Hematopoietic multipotent progenitor cell (in vitro differentiated cells): Measurements from ENCODE around the gene ZNF618. TPM values are rescaled to one million over a fixed set of nuclear protein-coding genes. Genes with fewer than 3 reads are reported as not detected.

Source experiments
- DNase-seq, 3 donors: peaks; one replicate each; pipeline ENCODE4 v3.0.0-alpha.2; 2011 to 2015; ENCODE audit warnings: low read depth in 2 of 3, low spot score in 2 of 3
- total RNA-seq: library from RNA; depleted of rRNA; stranded (reverse); fragments of >200 nt; gene quantifications from one replicate; pipeline ENCODE4 v1.2.3, GENCODE V29; 2012

ZNF618 gene
- total RNA-seq, 1 donor = 20.2 TPM

GRCh38 chr9:113882636-113883164 is 6.6 kb downstream of the ZNF618 start:
- no peak for DNase-seq

- DNase-seq = no peak
Measured at GRCh38 chr9:113885183-113886025, 9.3 kb downstream of the ZNF618 start.

GRCh38 chr9:113886026-113886369 is 9.9 kb downstream of the ZNF618 start:
- DNase-seq = no peak

- DNase-seq = peak in 1 of 3 donors; percentile 19
Measured at GRCh38 chr9:113886466-113886865, 10.4 kb downstream of the ZNF618 start.

- peak in 2 of 3 donors; percentile 39 to 71 for DNase-seq
Measured at GRCh38 chr9:113886933-113887332, 10.8 kb downstream of the ZNF618 start.

GRCh38 chr9:113887436-113887835 is 11.3 kb downstream of the ZNF618 start:
- no peak for DNase-seq

- DNase-seq = no peak
Measured at GRCh38 chr9:113888336-113888735, 12.2 kb downstream of the ZNF618 start.

GRCh38 chr9:113888976-113889375 is 12.9 kb downstream of the ZNF618 start:
- DNase-seq = no peak

GRCh38 chr9:113890704-113891103 is 14.6 kb downstream of the ZNF618 start:
- DNase-seq = no peak

GRCh38 chr9:113892861-113893491 is 16.9 kb downstream of the ZNF618 start:
- no peak for DNase-seq

GRCh38 chr9:113894166-113894565 is 18.1 kb downstream of the ZNF618 start:
- DNase-seq = no peak

GRCh38 chr9:113895526-113895925 is 19.4 kb downstream of the ZNF618 start:
- no peak for DNase-seq

- DNase-seq = no peak
Measured at GRCh38 chr9:113896713-113897112, 20.6 kb downstream of the ZNF618 start.

- no peak for DNase-seq
Measured at GRCh38 chr9:113898151-113898550, 22.0 kb downstream of the ZNF618 start.

GRCh38 chr9:113898596-113898995 is 22.5 kb downstream of the ZNF618 start:
- DNase-seq = no peak

- DNase-seq = no peak
Measured at GRCh38 chr9:113899205-113899604, 23.1 kb downstream of the ZNF618 start.

- DNase-seq = no peak
Measured at GRCh38 chr9:113901221-113901688, 25.1 kb downstream of the ZNF618 start.

GRCh38 chr9:113903514-113904077 is 27.5 kb downstream of the ZNF618 start:
- no peak for DNase-seq

- DNase-seq = no peak
Measured at GRCh38 chr9:113906411-113907110, 30.5 kb downstream of the ZNF618 start.

GRCh38 chr9:113907282-113907681 is 31.2 kb downstream of the ZNF618 start:
- DNase-seq = no peak

GRCh38 chr9:113909421-113909820 is 33.3 kb downstream of the ZNF618 start:
- DNase-seq = no peak
